HuH-7.5 (cell line): ENCODE results near the gene WWTR1.

ENCODE experiments used
- DNase-seq: peaks from one replicate; pipeline ENCODE4 v3.0.0; 2011; ENCODE audit warnings: low spot score

The WWTR1 gene

GRCh38 chr3:149593418-149594160 is 64.2 kb downstream of the WWTR1 start:
- no peak for DNase-seq

GRCh38 chr3:149592758-149593240 is 65.0 kb downstream of the WWTR1 start:
- DNase-seq: no peak

GRCh38 chr3:149590691-149591441 is 67.0 kb downstream of the WWTR1 start:
- DNase-seq: no peak

- no peak for DNase-seq
Measured at GRCh38 chr3:149589332-149589731, 68.5 kb downstream of the WWTR1 start.

GRCh38 chr3:149588909-149589308 is 68.9 kb downstream of the WWTR1 start:
- DNase-seq: no peak

GRCh38 chr3:149587383-149587782 is 70.4 kb downstream of the WWTR1 start:
- DNase-seq: no peak

GRCh38 chr3:149586871-149587270 is 71.0 kb downstream of the WWTR1 start:
- no peak for DNase-seq

- no peak for DNase-seq
Measured at GRCh38 chr3:149585401-149585726, 72.5 kb downstream of the WWTR1 start.

- no peak for DNase-seq
Measured at GRCh38 chr3:149583921-149584635, 73.7 kb downstream of the WWTR1 start.

- no peak for DNase-seq
Measured at GRCh38 chr3:149582395-149582794, 75.4 kb downstream of the WWTR1 start.

GRCh38 chr3:149581681-149582370 is 76.0 kb downstream of the WWTR1 start:
- no peak for DNase-seq

GRCh38 chr3:149581248-149581647 is 76.6 kb downstream of the WWTR1 start:
- no peak for DNase-seq

GRCh38 chr3:149579838-149580542 is 77.8 kb downstream of the WWTR1 start:
- DNase-seq: no peak

GRCh38 chr3:149579161-149579560 is 78.7 kb downstream of the WWTR1 start:
- no peak for DNase-seq

GRCh38 chr3:149577801-149578200 is 80.0 kb downstream of the WWTR1 start:
- no peak for DNase-seq

- no peak for DNase-seq
Measured at GRCh38 chr3:149575961-149576564, 81.8 kb downstream of the WWTR1 start.

- no peak for DNase-seq
Measured at GRCh38 chr3:149575213-149575960, 82.4 kb downstream of the WWTR1 start.

- DNase-seq: no peak
Measured at GRCh38 chr3:149572796-149573414, 84.9 kb downstream of the WWTR1 start.

- DNase-seq: no peak
Measured at GRCh38 chr3:149571381-149571780, 86.4 kb downstream of the WWTR1 start.

- no peak for DNase-seq
Measured at GRCh38 chr3:149570016-149570415, 87.8 kb downstream of the WWTR1 start.
